K562 (cell line): ENCODE measurements around the gene PACS2. TPM values are rescaled to one million over a fixed set of nuclear protein-coding genes. Genes with fewer than 3 reads are reported as not detected.

Experiments
- ATAC-seq: fragments of 200-7000 bp; cut with Tn5 transposase; 3 replicates; pipeline ENCODE4 v1.9.1; 2020; ENCODE audit warnings: moderate library complexity
- BruUV-seq: library from RNA; stranded (reverse); fragments of 400-500 nt; replicated peaks from 2 replicates; lab custom pipeline; 2021; lab: Mats Ljungman, UMichigan
- CTCF ChIA-PET: fragments of 300-600 bp; formaldehyde crosslinking; extraction: SDS; loops from one replicate; lab custom pipeline; 2021; ENCODE audit warnings: low intra/inter-chr PET ratio; lab: Yijun Ruan, JAX
- POLR2A ChIA-PET: fragments of 300-600, 350-650 bp; sonication (Branson Sonifier 250); formaldehyde crosslinking; extraction: SDS; loops from one replicate; lab custom pipeline; 2021; ENCODE audit warnings: antibody characterized with exemption, inconsistent platforms; lab: Yijun Ruan, JAX
- DNase-seq, 4 experiments: peaks; one replicate each; pipeline versions ENCODE4 v3.0.0 to v3.0.0-alpha.2; 2011 to 2018; ENCODE audit warnings: low spot score in 3 of 4, mixed read lengths in 3 of 4; ENCODE audit errors: extremely low read depth in 1 of 4
- FAIRE-seq: peaks from 2 replicates; lab custom pipeline; 2011; peaks lifted over from hg19 to GRCh38; lab: Jason Lieb, UNC
- H2AFZ ChIP-seq: 2 replicates; pipeline ENCODE4 v1.6.0; 2011; ENCODE audit warnings: low read depth, low read length, control low read depth, inconsistent platforms
- H3K27ac ChIP-seq: fragments of 200-600 bp; 3 replicates; pipeline ENCODE4 v1.8.0; 2011; ENCODE audit warnings: low read depth, mild to moderate bottlenecking, control low read depth, inconsistent platforms, low read length, moderate library complexity, mixed read lengths; ENCODE audit errors: extremely low read depth
- H3K27me3 ChIP-seq, 2 experiments: fragments of 300-600 bp in 1 of 2; 2 replicates in 1 of 2; 3 replicates in 1 of 2; pipeline versions ENCODE4 v1.6.0 to v1.8.0; 2011; ENCODE audit warnings: inconsistent platforms in 2 of 2, low read length in 2 of 2, mild to moderate bottlenecking in 1 of 2, mixed read lengths in 1 of 2, moderate library complexity in 1 of 2; ENCODE audit not compliant: control insufficient read depth in 2 of 2, insufficient read depth in 2 of 2
- H3K36me3 ChIP-seq: fragments of 300-600 bp; 3 replicates; pipeline ENCODE4 v1.8.0; 2011; ENCODE audit warnings: mild to moderate bottlenecking, low read length, inconsistent platforms; ENCODE audit not compliant: control insufficient read depth, insufficient read depth
- H3K4me1 ChIP-seq, 2 experiments: fragments of 200-600 bp in 1 of 2; replicated peaks in 1 of 2; 2 replicates in 1 of 2; 3 replicates in 1 of 2; pipeline versions ENCODE4 v1.5.1 to v1.8.0; 2011; ENCODE audit warnings: inconsistent platforms in 2 of 2, low read length in 2 of 2, mild to moderate bottlenecking in 1 of 2, mixed read lengths in 1 of 2, moderate library complexity in 1 of 2; ENCODE audit not compliant: control insufficient read depth in 2 of 2, insufficient read depth in 2 of 2
- H3K4me2 ChIP-seq: 2 replicates; pipeline ENCODE4 v1.6.1; 2011; ENCODE audit warnings: low read length, control low read depth, inconsistent platforms, mixed read lengths; ENCODE audit not compliant: insufficient read depth
- H3K4me3 ChIP-seq: fragments of 200-600 bp; sonication (generic), shearing (Covaris generic); 2 replicates; pipeline ENCODE4 v1.5.1; 2016; ENCODE audit warnings: control low read depth, inconsistent platforms
- H3K79me2 ChIP-seq: fragments of 200-600 bp; 3 replicates; pipeline ENCODE4 v1.8.0; 2011; ENCODE audit warnings: low read length, inconsistent platforms; ENCODE audit not compliant: control insufficient read depth, insufficient read depth
- H3K9ac ChIP-seq, 2 experiments: 2 replicates each; pipeline versions ENCODE4 v1.6.0 to v1.6.1; 2011; ENCODE audit warnings: low read depth in 2 of 2, low read length in 2 of 2, control low read depth in 1 of 2, inconsistent platforms in 1 of 2, mild to moderate bottlenecking in 1 of 2, mixed read lengths in 1 of 2; ENCODE audit not compliant: insufficient read depth in 1 of 2
- H3K9me1 ChIP-seq: one replicate; pipeline ENCODE4 v1.6.0; 2011; ENCODE audit warnings: inconsistent platforms, mild to moderate bottlenecking, low read length, moderate library complexity; ENCODE audit not compliant: control insufficient read depth, insufficient read depth
- H3K9me3 ChIP-seq: replicated peaks from 2 replicates; pipeline ENCODE4 v1.5.1; 2011; ENCODE audit warnings: low read depth, low read length, inconsistent platforms; ENCODE audit not compliant: control insufficient read depth, insufficient read depth
- H4K20me1 ChIP-seq: replicated peaks from 2 replicates; pipeline ENCODE4 v1.6.1; 2011; ENCODE audit warnings: low read length, inconsistent platforms, mixed read lengths; ENCODE audit not compliant: control insufficient read depth, insufficient read depth
- CBX5 ChIP-seq: IDR thresholded peaks from 2 replicates; pipeline ENCODE4 v1.6.1; 2014; ENCODE audit warnings: low read depth, borderline replicate concordance
- CREB3L1 ChIP-seq: fragments of 450-650 bp; IDR thresholded peaks from 2 replicates; pipeline ENCODE4 v1.6.1; 2014; ENCODE audit warnings: low read depth, mild to moderate bottlenecking, moderate library complexity, borderline replicate concordance
- CREM ChIP-seq: IDR thresholded peaks from 2 replicates; pipeline ENCODE4 v1.6.1; 2014; ENCODE audit warnings: antibody characterized with exemption, low read depth
- KLF16 ChIP-seq: IDR thresholded peaks from 2 replicates; pipeline ENCODE4 v1.6.1; 2016; ENCODE audit warnings: antibody characterized with exemption
- PKNOX1 ChIP-seq: fragments of 450-650 bp; IDR thresholded peaks from 2 replicates; pipeline ENCODE4 v1.6.1; 2016
- SREBF1 ChIP-seq: fragments of 150-350 bp; IDR thresholded peaks from 2 replicates; pipeline ENCODE4 v1.6.1; 2014; ENCODE audit warnings: antibody characterized with exemption, low read depth, low read length, borderline replicate concordance
- SREBF2 ChIP-seq: sonication (generic); formaldehyde crosslinking; IDR thresholded peaks from 2 replicates; pipeline ENCODE4 v1.4.0; 2020; ENCODE audit warnings: mild to moderate bottlenecking, missing genetic modification reagents
- SUPT5H ChIP-seq: fragments of 450-650 bp; IDR thresholded peaks from 2 replicates; pipeline ENCODE4 v1.6.1; 2016
- TAF1 ChIP-seq: IDR thresholded peaks from 2 replicates; pipeline ENCODE4 v1.6.1; 2011; ENCODE audit warnings: mild to moderate bottlenecking, low read length, moderate library complexity; ENCODE audit not compliant: insufficient read depth, control insufficient read depth, severe bottlenecking; ENCODE audit errors: extremely low read depth
- TBL1XR1 ChIP-seq, 2 experiments: IDR thresholded peaks; 2 replicates each; pipeline ENCODE4 v1.6.1; 2012; ENCODE audit warnings: improper control_type of control experiment in 2 of 2, low read length in 2 of 2, mild to moderate bottlenecking in 1 of 2
- TBP ChIP-seq: optimal IDR thresholded peaks from 2 replicates; pipeline ENCODE3; 2011; ENCODE audit warnings: low read depth, low read length, improper control_type of control experiment
- TCFL5 ChIP-seq: fragments of 250-450 bp; sonication (Bioruptor Pico); conservative IDR thresholded peaks from 2 replicates; pipeline ENCODE4 v1.6.1; 2021; ENCODE audit warnings: mild to moderate bottlenecking, moderate library complexity, matching md5 sums
- TRIM28 ChIP-seq: fragments of 450-650 bp; IDR thresholded peaks from 2 replicates; pipeline ENCODE4 v1.6.1; 2017
- ZBTB49 ChIP-seq: sonication (generic); formaldehyde crosslinking; IDR thresholded peaks from 2 replicates; pipeline ENCODE4 v1.8.0; 2022; ENCODE audit warnings: missing genetic modification reagents, mild to moderate bottlenecking, borderline replicate concordance
- ZC3H4 ChIP-seq: sonication (generic); formaldehyde crosslinking; IDR thresholded peaks from 2 replicates; pipeline ENCODE4 v1.9.0; 2021; ENCODE audit warnings: missing genetic modification reagents, borderline replicate concordance
- ZNF184 ChIP-seq: sonication (generic); formaldehyde crosslinking; IDR thresholded peaks from 2 replicates; pipeline ENCODE4 v1.5.0; 2020; ENCODE audit warnings: missing genetic modification reagents
- ZNF507 ChIP-seq: conservative IDR thresholded peaks from 2 replicates; pipeline ENCODE4 v1.6.1; 2017; ENCODE audit warnings: missing genetic modification characterization, missing compliant biosample characterization
- WGBS: fragments of 100-300 bp; shearing (Covaris generic); methylation state at CpG from one replicate; pipeline ENCODE4 v1.1.6; 2016; ENCODE audit warnings: low coverage, mixed read lengths; ENCODE audit not compliant: insufficient coverage; ENCODE audit errors: missing lambda C conversion rate; 5-methylcytosine and 5-hydroxymethylcytosine counted together
- in situ Hi-C: fragments of 300-500 bp; cut with MboI; formaldehyde crosslinking; loops from 4 replicates; pipeline ENCODE4 v1.15.0; 2018; ENCODE audit warnings: inconsistent platforms, mixed read lengths
- intact Hi-C: fragments of 100-400 bp; cut with micrococcal nuclease; formaldehyde crosslinking; loops from 2 replicates; pipeline ENCODE4 v1.14.2; 2022
- polyA plus RNA-seq, 8 experiments: library from polyadenylated mRNA; depleted of rRNA in 4 of 8; stranded (reverse) in 5 of 8; unstranded in 3 of 8; fragments of >200 nt; fragmentation: Nextera tagmentation in 2 of 8; fragmentation: Illumina TruSeq in 1 of 8; extraction: Ambion mirVana in 2 of 8; extraction: Trizol in 1 of 8; gene quantifications; 2 replicates each; pipeline versions ENCODE4 v1.2.1 to v1.2.3, GENCODE V29; 2011 to 2014; ENCODE audit warnings: inconsistent platforms in 1 of 8, missing spikeins in 1 of 8
- total RNA-seq, 7 experiments: library from RNA; depleted of rRNA in 6 of 7; stranded (reverse); fragments of >200 nt in 6 of 7; fragmentation: Illumina TruSeq in 2 of 7; extraction: Trizol in 2 of 7; gene quantifications; 2 replicates each; pipeline versions ENCODE4 v1.2.1 to v1.2.3, GENCODE V29; 2011 to 2021; ENCODE audit warnings: low replicate concordance in 1 of 7

Gene PACS2
- total and polyA plus RNA-seq, 9 of the 15 experiments (the other 6 are each of a cell fraction or from before 2014, with no cell fraction given) = 0.11 to 20.8 (median 9.9) TPM

GRCh38 chr14:105440992-105441391, 126.4 kb downstream of the PACS2 start:
- DNase-seq (no peak), FAIRE-seq (no peak), ATAC-seq (no peak)
- H3K27me3 ChIP-seq = no peaks in the 10 kb centered on the region
- H3K36me3 ChIP-seq = peaks cover 51% of the 10 kb centered on the region; the same call in 1 of the 3 replicates
- no peaks in the 10 kb centered on the region for H3K9me3 ChIP-seq
- POLR2A ChIA-PET = no interaction called here
- TF ChIP-seq ZNF184 (CRISPR knock-in tag) = no peak
- no peak for TF ChIP-seq TCFL5 (CRISPR knock-in tag)
- TF ChIP-seq SREBF1 = no peak
- TF ChIP-seq CREM = no peak
- no peak for TF ChIP-seq CREB3L1
- no peak for TF ChIP-seq PKNOX1
- TF ChIP-seq SUPT5H = no peak
- TF ChIP-seq KLF16 = no peak
- no peak for TF ChIP-seq ZBTB49 (CRISPR knock-in tag)
- no peak for TF ChIP-seq TBL1XR1 (IDR thresholded peaks at IDR 0.05; ENCODE audit: low read length in 2 of 2)
- no peak for TF ChIP-seq ZNF507 (tag)
- TF ChIP-seq ZC3H4 (CRISPR knock-in tag) = no peak
- TF ChIP-seq TBP = no peak
- no peak for TF ChIP-seq TAF1
- TF ChIP-seq CBX5 = no peak
- no peak for TF ChIP-seq TRIM28
- no peak for TF ChIP-seq SREBF2
- H3K27ac ChIP-seq = no peak overlapping the region
- H2AFZ ChIP-seq = no peak overlapping the region
- 100% methylated on average over 3 of the region's 9 CpGs for WGBS
- in situ Hi-C loops = no loop called here
- no peak overlapping the region for H3K9ac ChIP-seq
- CTCF ChIA-PET = no interaction called here
- intact Hi-C loops = no loop called here
- peaks cover 0 to 49% of the 10 kb centered on the region in 2 experiments; a peak in 2 of 5 replicates for H3K4me1 ChIP-seq
- H3K79me2 ChIP-seq = peaks cover 34% of the 10 kb centered on the region
- peaks cover 8% of the 10 kb centered on the region; the same call in 1 of the 2 replicates for H4K20me1 ChIP-seq
- no peak overlapping the region for H3K4me2 ChIP-seq
- BruUV-seq = no TSS peak
- no peak overlapping the region for H3K4me3 ChIP-seq
- no peaks in the 10 kb centered on the region for H3K9me1 ChIP-seq
